ENCODE measurements around the gene CELF1. TPM values are rescaled to one million over a fixed set of nuclear protein-coding genes. Genes with fewer than 3 reads are reported as not detected.

Gene CELF1
- total RNA-seq (125 TPM), polyA plus RNA-seq (35.2 TPM)

GRCh38 chr11:47552566-47553405 is at the start of gene CELF1:
CELF1 (minus strand) TSS chr11:47553132; CDS start chr11:47499523, 53,609 bp downstream.
- peak within 1 kb of the TSS; percentile 86 for H3K27ac ChIP-seq (ENCODE audit: low read depth)
- H3K36me3 ChIP-seq (ENCODE audit: insufficient read depth): no peaks in the 10 kb centered on the region
- under 1% methylated on average over 89 of the region's 89 CpGs for whole genome bisulfite sequencing
- peaks cover 2% of the 10 kb centered on the region for H3K4me1 ChIP-seq (ENCODE audit: insufficient read depth)
- H3K4me3 ChIP-seq (ENCODE audit: low read depth, low read length): peak within 1 kb of the TSS; percentile 97
- DNase-seq (ENCODE audit: extremely low spot score): peak; percentile 69

- Histone ChIP-seq H3K27ac (ENCODE audit: low read depth) (no peak overlapping the region), H3K4me1 (ENCODE audit: insufficient read depth) (no peaks in the 10 kb centered on the region), H3K36me3 (ENCODE audit: insufficient read depth) (no peaks in the 10 kb centered on the region), H3K4me3 (ENCODE audit: low read depth, low read length) (no peak overlapping the region)
- 72% methylated on average over 4 of the region's 4 CpGs for WGBS
- no peak for DNase-seq (ENCODE audit: extremely low spot score)
These were observed 47.0 kb upstream of the CELF1 start for GRCh38 chr11:47599902-47600301.

DNA sequence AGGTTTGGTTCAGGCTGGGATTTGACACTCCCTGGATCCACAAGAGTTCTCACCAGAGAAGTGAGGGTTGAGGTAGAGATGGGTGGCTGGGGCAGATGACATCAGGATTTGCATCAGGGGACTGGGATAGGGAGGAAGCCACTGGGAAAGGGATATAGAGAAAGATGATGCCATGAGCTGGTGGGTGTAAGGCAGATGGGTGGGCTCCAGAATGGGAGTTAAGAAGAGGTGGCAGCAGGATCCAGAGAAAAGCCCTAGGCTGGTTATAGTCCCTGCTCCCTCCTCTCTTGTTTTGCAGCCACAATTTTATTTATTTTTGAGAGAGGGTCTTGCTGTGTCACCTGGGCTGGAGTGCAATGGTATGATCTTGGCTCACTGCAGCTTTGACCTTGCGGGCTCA is 43.0 kb upstream of the CELF1 start:
- DNase-seq (ENCODE audit: extremely low spot score): no peak
- no peaks in the 10 kb centered on the region for H3K36me3 ChIP-seq (ENCODE audit: insufficient read depth)
- no peaks in the 10 kb centered on the region for H3K4me1 ChIP-seq (ENCODE audit: insufficient read depth)
- no peak overlapping the region for H3K27ac ChIP-seq (ENCODE audit: low read depth)
- 98% methylated on average over 1 of the region's 1 CpG for WGBS
- no peak overlapping the region for H3K4me3 ChIP-seq (ENCODE audit: low read depth, low read length)

GRCh38 chr11:47595029-47595428 is 42.1 kb upstream of the CELF1 start:
- WGBS: 63% methylated on average over 7 of the region's 7 CpGs
- Histone ChIP-seq H3K36me3 (ENCODE audit: insufficient read depth) (no peaks in the 10 kb centered on the region), H3K27ac (ENCODE audit: low read depth) (no peak overlapping the region), H3K4me3 (ENCODE audit: low read depth, low read length) (no peak overlapping the region), H3K4me1 (ENCODE audit: insufficient read depth) (no peaks in the 10 kb centered on the region)
- DNase-seq (ENCODE audit: extremely low spot score): no peak

GRCh38 chr11:47593934-47594855 is 41.3 kb upstream of the CELF1 start, which contains the start of gene C1QTNF4:
C1QTNF4 (minus strand) TSS chr11:47594411; CDS start chr11:47590810, 3,601 bp downstream.
- Histone ChIP-seq H3K36me3 (ENCODE audit: insufficient read depth) (no peaks in the 10 kb centered on the region), H3K4me1 (ENCODE audit: insufficient read depth) (no peaks in the 10 kb centered on the region), H3K27ac (ENCODE audit: low read depth) (no peak within 1 kb of the TSS), H3K4me3 (ENCODE audit: low read depth, low read length) (no peak within 1 kb of the TSS)
- WGBS: 2% methylated on average over 48 of the region's 48 CpGs
- no peak for DNase-seq (ENCODE audit: extremely low spot score)

DNA sequence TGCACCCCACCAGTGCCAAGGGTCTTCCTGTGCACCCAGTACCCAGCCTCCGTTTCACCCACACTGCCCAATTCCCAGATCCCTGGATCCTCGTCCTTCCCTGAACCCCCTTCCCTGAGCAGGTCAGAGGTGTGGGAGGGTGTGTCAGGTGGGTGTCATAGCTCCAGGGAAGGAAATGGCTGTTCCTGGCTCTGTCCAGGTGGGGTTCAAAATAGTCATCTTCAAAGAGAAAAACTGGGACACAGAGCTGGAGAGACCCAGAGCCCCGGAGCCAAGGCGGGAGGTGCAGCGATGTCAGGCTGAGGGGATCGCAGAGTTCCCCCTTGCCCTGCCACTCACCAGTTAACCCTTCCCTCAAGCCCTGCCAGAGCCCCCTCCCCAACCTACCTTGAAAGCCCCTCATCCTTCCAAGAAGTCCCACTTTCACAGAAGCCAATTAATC is 40.6 kb upstream of the CELF1 start:
- no peak for DNase-seq (ENCODE audit: extremely low spot score)
- 13% methylated on average over 6 of the region's 6 CpGs for WGBS
- H3K27ac ChIP-seq (ENCODE audit: low read depth): no peak overlapping the region
- no peak overlapping the region for H3K4me3 ChIP-seq (ENCODE audit: low read depth, low read length)
- H3K36me3 ChIP-seq (ENCODE audit: insufficient read depth): no peaks in the 10 kb centered on the region
- no peaks in the 10 kb centered on the region for H3K4me1 ChIP-seq (ENCODE audit: insufficient read depth)

DNA sequence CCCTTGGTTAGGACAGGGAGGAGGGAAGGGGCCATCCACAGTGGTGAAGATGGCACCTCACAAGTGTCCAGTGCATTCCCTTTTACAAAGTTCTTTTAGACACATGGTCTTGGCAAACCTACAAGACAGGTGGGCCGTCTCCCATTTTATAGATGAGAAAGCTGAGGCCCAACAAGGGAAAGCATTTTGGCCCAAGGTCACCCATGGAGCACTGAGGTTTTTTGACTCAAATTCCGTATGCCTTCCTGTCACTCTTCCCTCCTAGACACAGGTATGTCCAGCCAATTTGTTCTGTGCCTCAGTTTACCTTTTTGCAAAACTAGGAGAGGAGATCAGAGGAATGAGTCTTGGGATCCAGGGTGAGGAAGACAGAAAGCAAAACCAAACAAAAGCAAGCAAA is 40.0 kb upstream of the CELF1 start:
- 75% methylated on average over 2 of the region's 2 CpGs for WGBS
- H3K27ac ChIP-seq (ENCODE audit: low read depth): no peak overlapping the region
- no peaks in the 10 kb centered on the region for H3K4me1 ChIP-seq (ENCODE audit: insufficient read depth)
- no peak overlapping the region for H3K4me3 ChIP-seq (ENCODE audit: low read depth, low read length)
- no peaks in the 10 kb centered on the region for H3K36me3 ChIP-seq (ENCODE audit: insufficient read depth)
- DNase-seq (ENCODE audit: extremely low spot score): no peak

- Histone ChIP-seq H3K27ac (ENCODE audit: low read depth) (no peak overlapping the region), H3K4me1 (ENCODE audit: insufficient read depth) (no peaks in the 10 kb centered on the region), H3K4me3 (ENCODE audit: low read depth, low read length) (no peak overlapping the region), H3K36me3 (ENCODE audit: insufficient read depth) (no peaks in the 10 kb centered on the region)
- DNase-seq (ENCODE audit: extremely low spot score): no peak
- 59% methylated on average over 4 of the region's 4 CpGs for whole genome bisulfite sequencing
These were observed 39.3 kb upstream of the CELF1 start for GRCh38 chr11:47592251-47592650.

DNA sequence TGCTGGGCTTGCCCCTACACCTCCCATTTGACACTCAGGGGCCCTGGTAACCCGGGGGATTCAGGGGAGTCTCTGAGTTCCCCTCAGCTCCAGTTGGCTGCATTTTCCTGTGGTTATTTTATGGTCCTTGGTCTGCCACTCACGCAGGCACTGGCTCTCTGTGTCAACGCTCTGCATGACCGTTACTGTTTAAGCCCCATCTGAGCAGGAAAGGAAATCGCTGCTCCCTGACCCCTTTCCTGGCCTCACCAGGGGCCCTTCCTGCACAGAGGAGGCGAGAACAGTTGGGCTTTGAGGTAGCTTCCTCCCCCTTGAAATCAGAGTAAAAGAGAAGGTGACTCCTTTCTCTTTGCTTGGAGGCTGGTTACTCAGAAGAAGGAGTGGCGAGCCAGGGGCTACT is 38.8 kb upstream of the CELF1 start:
- H3K4me1 ChIP-seq (ENCODE audit: insufficient read depth): no peaks in the 10 kb centered on the region

GRCh38 chr11:47589977-47590861 is 37.3 kb upstream of the CELF1 start:
- WGBS: 32% methylated on average over 122 of the region's 122 CpGs
- H3K27ac ChIP-seq (ENCODE audit: low read depth): no peak overlapping the region

More for the DNA sequence above, 38.8 kb upstream of the CELF1 start:
- 55% methylated on average over 7 of the region's 7 CpGs for WGBS
- Histone ChIP-seq H3K36me3 (ENCODE audit: insufficient read depth) (no peaks in the 10 kb centered on the region), H3K27ac (ENCODE audit: low read depth) (no peak overlapping the region), H3K4me3 (ENCODE audit: low read depth, low read length) (no peak overlapping the region)
- DNase-seq (ENCODE audit: extremely low spot score): no peak

DNA sequence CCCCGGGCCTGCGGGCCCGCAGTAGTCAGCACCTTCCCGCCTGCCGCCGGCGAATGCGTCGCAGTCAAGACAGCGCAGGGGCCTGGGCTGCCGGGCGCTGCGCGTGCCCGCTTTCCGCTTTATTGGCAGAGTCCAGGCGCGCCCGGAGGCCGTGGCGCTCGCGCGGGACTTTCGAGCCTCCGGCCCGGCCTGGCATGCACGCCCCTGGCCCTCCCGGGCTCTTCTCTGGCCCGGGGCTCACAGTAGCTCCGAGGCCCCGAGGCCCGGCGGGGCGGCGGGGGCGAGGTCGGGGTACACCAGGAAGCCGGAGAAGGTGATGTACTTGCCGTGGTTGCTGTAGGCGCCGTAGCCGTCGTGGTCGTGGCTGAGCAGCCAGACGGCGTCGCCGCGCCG is 36.6 kb upstream of the CELF1 start:
- H3K4me3 ChIP-seq (ENCODE audit: low read depth, low read length): peak overlapping the region; percentile 35
- H3K36me3 ChIP-seq (ENCODE audit: insufficient read depth): no peaks in the 10 kb centered on the region
- no peaks in the 10 kb centered on the region for H3K4me1 ChIP-seq (ENCODE audit: insufficient read depth)
- H3K27ac ChIP-seq (ENCODE audit: low read depth): no peak overlapping the region
- 28% methylated on average over 51 of the region's 51 CpGs for WGBS
- no peak for DNase-seq (ENCODE audit: extremely low spot score)

More at GRCh38 chr11:47589977-47590861, 37.3 kb upstream of the CELF1 start:
- Histone ChIP-seq H3K4me3 (ENCODE audit: low read depth, low read length) (peak overlapping the region; percentile 35), H3K4me1 (ENCODE audit: insufficient read depth) (no peaks in the 10 kb centered on the region), H3K36me3 (ENCODE audit: insufficient read depth) (no peaks in the 10 kb centered on the region)
- no peak for DNase-seq (ENCODE audit: extremely low spot score)

DNA sequence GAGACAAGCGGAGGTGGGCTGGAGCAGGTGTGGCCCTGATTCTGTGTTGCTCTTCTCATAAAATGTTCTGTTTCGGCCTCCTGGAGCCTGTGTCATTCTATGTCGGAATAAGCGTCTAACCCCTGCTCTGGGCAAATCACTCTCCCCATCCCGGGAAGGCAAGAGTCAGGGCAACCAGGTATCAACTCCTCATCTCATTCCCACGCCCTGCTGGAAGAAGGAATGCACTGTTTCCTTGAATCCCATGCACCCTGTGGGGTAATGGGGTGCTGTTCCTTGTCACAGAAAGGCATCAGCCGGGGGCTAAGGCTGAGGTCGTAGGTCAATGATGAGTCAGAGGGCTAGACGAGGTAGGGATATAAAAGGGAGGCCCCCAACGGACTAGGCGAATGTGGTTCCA is 36.2 kb upstream of the CELF1 start:
- no peaks in the 10 kb centered on the region for H3K4me1 ChIP-seq (ENCODE audit: insufficient read depth)
- no peaks in the 10 kb centered on the region for H3K36me3 ChIP-seq (ENCODE audit: insufficient read depth)
- H3K4me3 ChIP-seq (ENCODE audit: low read depth, low read length): peak overlapping the region; percentile 35
- DNase-seq (ENCODE audit: extremely low spot score): no peak
- H3K27ac ChIP-seq (ENCODE audit: low read depth): no peak overlapping the region
- 76% methylated on average over 11 of the region's 11 CpGs for WGBS

Data from urinary bladder (tissue), 4 donors.